Fibroblast of the aortic adventitia (primary cell): ENCODE data around the gene ZBTB20. TPM values are rescaled to one million over a fixed set of nuclear protein-coding genes. Genes with fewer than 3 reads are reported as not detected.

Experiments
- DNase-seq: peaks from one replicate; pipeline ENCODE4 v3.0.0-alpha.2; 2010; ENCODE audit warnings: low read depth
- H3K4me3 ChIP-seq: 2 replicates; pipeline ENCODE4 v1.5.1; 2011; ENCODE audit warnings: low read depth, mild to moderate bottlenecking, control low read depth, low read length, moderate library complexity
- CTCF ChIP-seq: IDR thresholded peaks from 2 replicates; pipeline ENCODE4 v1.5.1; 2011; ENCODE audit warnings: mild to moderate bottlenecking, low read length, control low read depth, inconsistent platforms; ENCODE audit not compliant: insufficient read depth
- small RNA-seq: library from RNA; depleted of rRNA; stranded (forward); fragments of <200 nt; gene quantifications from one replicate; pipeline ENCODE3, GENCODE V24; 2012
- total RNA-seq: library from RNA; depleted of rRNA; stranded (reverse); fragments of >200 nt; gene quantifications from 2 replicates; pipeline ENCODE4 v1.2.3, GENCODE V29; 2012; ENCODE audit warnings: low replicate concordance

Gene ZBTB20
- total RNA-seq, 1 donor, result 47.2 TPM

GRCh38 chr3:114286266-114286665 lies 860.8 kb downstream of the ZBTB20 start:
- H3K4me3 ChIP-seq, result no peak overlapping the region
- no peak for DNase-seq
- TF ChIP-seq CTCF, result no peak

DNA sequence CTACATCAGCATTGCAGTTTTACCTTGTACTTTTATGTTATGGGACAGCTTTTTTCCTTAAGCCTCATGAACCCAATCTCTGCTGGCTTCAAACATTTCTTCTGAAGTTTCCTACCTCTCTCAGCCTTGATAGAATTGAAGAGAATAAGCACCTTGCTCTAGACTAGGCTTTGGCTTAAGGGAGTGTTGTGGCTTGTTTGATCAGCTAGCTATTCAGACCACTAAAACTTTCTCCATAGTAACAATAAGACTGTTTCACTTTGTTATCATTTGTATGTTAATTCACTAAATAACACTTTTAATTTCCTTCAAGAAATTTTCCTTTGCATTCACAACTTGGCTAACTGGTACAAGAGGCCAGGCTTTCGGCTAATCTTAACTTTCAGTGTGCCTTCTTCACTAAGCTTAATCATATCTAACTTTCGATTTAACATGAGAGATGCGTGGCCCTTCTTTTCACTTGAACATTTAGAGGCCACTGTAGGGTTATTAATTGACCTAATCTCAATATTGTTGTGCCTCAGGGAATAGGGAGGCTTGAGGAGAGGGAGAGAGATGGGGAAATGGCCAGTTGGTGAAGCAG lies 861.3 kb downstream of the ZBTB20 start:
- DNase-seq, result no peak
- TF ChIP-seq CTCF, result no peak
- no peak overlapping the region for H3K4me3 ChIP-seq

GRCh38 chr3:114284644-114285043 lies 862.4 kb downstream of the ZBTB20 start:
- TF ChIP-seq CTCF, result no peak
- no peak for DNase-seq

More at GRCh38 chr3:114284644-114285043, 862.4 kb downstream of the ZBTB20 start:
- H3K4me3 ChIP-seq, result no peak overlapping the region

Small RNA genes within 50 kb of the gene (small RNA-seq; reads per million reads assigned to genes)
- gene MIR4796, result 10.3 reads per million, percentile 93 among the genes with 10 or more reads in this experiment
